HepG2 (cell line): ENCODE results near the gene SAA4. TPM values are rescaled to one million over a fixed set of nuclear protein-coding genes. Genes with fewer than 3 reads are reported as not detected.
A peak's percentile ranks its signal among the peaks of the same experiment; 100 is the strongest.
"Not testable (repeated sequence)": the region's sequence is repeated elsewhere in the genome, so short reads cannot be mapped to it uniquely, and the experiment has no call there.

Experiments used
- ATAC-seq: fragments of 200-7000 bp; cut with Tn5 transposase; 3 replicates; pipeline ENCODE4 v1.9.1; 2020; ENCODE audit warnings: mild to moderate bottlenecking, moderate library complexity
- BruUV-seq: library from RNA; stranded (reverse); fragments of 400-500 nt; replicated peaks from 2 replicates; lab custom pipeline; 2021; lab: Mats Ljungman, UMichigan
- CTCF ChIA-PET: fragments of 300-600 bp; formaldehyde crosslinking; extraction: SDS; loops from one replicate; lab custom pipeline; 2021; ENCODE audit warnings: low total read pairs, inconsistent platforms, low intra/inter-chr PET ratio; lab: Yijun Ruan, JAX
- POLR2A ChIA-PET: fragments of 350-600 bp; sonication (Branson Sonifier 250); formaldehyde crosslinking; loops from one replicate; lab custom pipeline; 2020; ENCODE audit warnings: antibody characterized with exemption, inconsistent platforms; lab: Yijun Ruan, JAX
- DNase-seq: peaks from one replicate; pipeline ENCODE4 v3.0.0-alpha.2; 2015; ENCODE audit warnings: low spot score
- FAIRE-seq: peaks from 3 replicates; lab custom pipeline; 2011; peaks lifted over from hg19 to GRCh38; lab: Jason Lieb, UNC
- H2AFZ ChIP-seq: one replicate; pipeline ENCODE4 v1.6.1; 2011; ENCODE audit warnings: low read length, inconsistent platforms
- H3K27ac ChIP-seq: fragments of 300-600 bp; 3 replicates; pipeline ENCODE4 v1.8.0; 2011; ENCODE audit warnings: mixed run types, mild to moderate bottlenecking, mixed read lengths, low read length, inconsistent platforms; ENCODE audit not compliant: insufficient read depth; ENCODE audit errors: extremely low read length
- H3K27me3 ChIP-seq, 2 experiments: fragments of 200-600 bp in 1 of 2; 2 replicates in 1 of 2; 3 replicates in 1 of 2; pipeline versions ENCODE4 v1.6.0 to v1.8.0; 2011; ENCODE audit warnings: low read length in 2 of 2, mild to moderate bottlenecking in 2 of 2, moderate library complexity in 2 of 2, inconsistent platforms in 1 of 2; ENCODE audit not compliant: insufficient read depth in 2 of 2, control insufficient read depth in 1 of 2
- H3K36me3 ChIP-seq, 2 experiments: fragments of 200-600 bp in 1 of 2; replicated peaks in 1 of 2; 2 replicates in 1 of 2; 3 replicates in 1 of 2; pipeline versions ENCODE4 v1.5.1 to v1.8.0; 2011; ENCODE audit warnings: low read length in 2 of 2, inconsistent platforms in 1 of 2; ENCODE audit not compliant: insufficient read depth in 2 of 2, control insufficient read depth in 1 of 2
- H3K4me1 ChIP-seq: 2 replicates; pipeline ENCODE4 v1.5.1; 2012; ENCODE audit warnings: low read length, inconsistent platforms; ENCODE audit not compliant: insufficient read depth
- H3K4me2 ChIP-seq: 2 replicates; pipeline ENCODE4 v1.6.0; 2011; ENCODE audit warnings: low read depth, low read length, inconsistent platforms
- H3K4me3 ChIP-seq, 3 experiments: fragments of 200-600 bp in 1 of 3; sonication (generic), shearing (Covaris generic) in 1 of 3; replicated peaks in 1 of 3; 2 replicates each; pipeline ENCODE4 v1.5.1; 2011 to 2016; ENCODE audit warnings: low read length in 3 of 3, inconsistent platforms in 2 of 3, low read depth in 2 of 3, mild to moderate bottlenecking in 2 of 3, control low read depth in 1 of 3, mixed read lengths in 1 of 3; ENCODE audit not compliant: insufficient read depth in 1 of 3
- H3K79me2 ChIP-seq: one replicate; pipeline ENCODE4 v1.6.1; 2011; ENCODE audit warnings: low read length, inconsistent platforms; ENCODE audit not compliant: insufficient read depth
- H3K9ac ChIP-seq: 2 replicates; pipeline ENCODE4 v1.6.0; 2011; ENCODE audit warnings: mild to moderate bottlenecking, low read depth, low read length, inconsistent platforms; ENCODE audit not compliant: insufficient read depth
- H3K9me3 ChIP-seq: 2 replicates; pipeline ENCODE4 v1.5.1; 2012; ENCODE audit warnings: mild to moderate bottlenecking, low read length
- H4K20me1 ChIP-seq: 2 replicates; pipeline ENCODE4 v1.6.0; 2011; ENCODE audit warnings: inconsistent platforms, mild to moderate bottlenecking, low read length, moderate library complexity; ENCODE audit not compliant: insufficient read depth
- ZNF382 ChIP-seq: sonication (generic); formaldehyde crosslinking; IDR thresholded peaks from 2 replicates; pipeline ENCODE4 v1.5.0; 2020; ENCODE audit warnings: missing genetic modification reagents, mild to moderate bottlenecking, borderline replicate concordance
- WGBS: methylation state at CpG from one replicate; pipeline ENCODE4 v1.1.6; 2017; ENCODE audit warnings: low lambda C conversion rate; 5-methylcytosine and 5-hydroxymethylcytosine counted together
- in situ Hi-C: cut with HindIII; loops from 2 replicates; pipeline ENCODE4 v1.10.0; 2017; ENCODE audit warnings: low pct_unique_long_range_greater_than_20kb; ENCODE audit not compliant: extremely low pct_ligation_motif_present
- intact Hi-C: fragments of 100-400 bp; cut with micrococcal nuclease; formaldehyde crosslinking; loops from one replicate; pipeline ENCODE4 v1.10.0; 2022; ENCODE audit not compliant: unreplicated experiment
- polyA plus RNA-seq, 8 experiments: library from polyadenylated mRNA; depleted of rRNA in 3 of 8; stranded (reverse) in 7 of 8; unstranded in 1 of 8; fragments of >200 nt; fragmentation: Illumina TruSeq in 4 of 8; extraction: Trizol in 4 of 8; gene quantifications; 2 replicates each; pipeline versions ENCODE4 v1.2.1 to v1.2.3, GENCODE V29; 2011 to 2016; ENCODE audit warnings: low read depth in 4 of 8, missing spikeins in 1 of 8, mixed read lengths in 1 of 8; ENCODE audit not compliant: insufficient read depth in 1 of 8
- total RNA-seq, 5 experiments: library from RNA; depleted of rRNA; stranded (reverse); fragments of >200 nt; fragmentation: Illumina TruSeq; extraction: Trizol; gene quantifications; 2 replicates each; pipeline ENCODE4 v1.2.3, GENCODE V29; 2016; ENCODE audit warnings: low read depth in 1 of 5
- TF ChIP-seq, protein P1 (sequence below): sonication (generic); formaldehyde crosslinking; IDR thresholded peaks from 2 replicates; pipeline ENCODE4 v1.5.1; 2020; ENCODE audit warnings: mild to moderate bottlenecking, missing genetic modification reagents, borderline replicate concordance

Gene SAA4
- total and polyA plus RNA-seq, 2 of the 13 experiments (the other 11 are each of a cell fraction or from before 2014, with no cell fraction given) = 53.4 to 253 TPM

GRCh38 chr11:18270102-18270501 lies 33.5 kb upstream of the SAA4 start (continued):
- TF ChIP-seq, protein P1, sequence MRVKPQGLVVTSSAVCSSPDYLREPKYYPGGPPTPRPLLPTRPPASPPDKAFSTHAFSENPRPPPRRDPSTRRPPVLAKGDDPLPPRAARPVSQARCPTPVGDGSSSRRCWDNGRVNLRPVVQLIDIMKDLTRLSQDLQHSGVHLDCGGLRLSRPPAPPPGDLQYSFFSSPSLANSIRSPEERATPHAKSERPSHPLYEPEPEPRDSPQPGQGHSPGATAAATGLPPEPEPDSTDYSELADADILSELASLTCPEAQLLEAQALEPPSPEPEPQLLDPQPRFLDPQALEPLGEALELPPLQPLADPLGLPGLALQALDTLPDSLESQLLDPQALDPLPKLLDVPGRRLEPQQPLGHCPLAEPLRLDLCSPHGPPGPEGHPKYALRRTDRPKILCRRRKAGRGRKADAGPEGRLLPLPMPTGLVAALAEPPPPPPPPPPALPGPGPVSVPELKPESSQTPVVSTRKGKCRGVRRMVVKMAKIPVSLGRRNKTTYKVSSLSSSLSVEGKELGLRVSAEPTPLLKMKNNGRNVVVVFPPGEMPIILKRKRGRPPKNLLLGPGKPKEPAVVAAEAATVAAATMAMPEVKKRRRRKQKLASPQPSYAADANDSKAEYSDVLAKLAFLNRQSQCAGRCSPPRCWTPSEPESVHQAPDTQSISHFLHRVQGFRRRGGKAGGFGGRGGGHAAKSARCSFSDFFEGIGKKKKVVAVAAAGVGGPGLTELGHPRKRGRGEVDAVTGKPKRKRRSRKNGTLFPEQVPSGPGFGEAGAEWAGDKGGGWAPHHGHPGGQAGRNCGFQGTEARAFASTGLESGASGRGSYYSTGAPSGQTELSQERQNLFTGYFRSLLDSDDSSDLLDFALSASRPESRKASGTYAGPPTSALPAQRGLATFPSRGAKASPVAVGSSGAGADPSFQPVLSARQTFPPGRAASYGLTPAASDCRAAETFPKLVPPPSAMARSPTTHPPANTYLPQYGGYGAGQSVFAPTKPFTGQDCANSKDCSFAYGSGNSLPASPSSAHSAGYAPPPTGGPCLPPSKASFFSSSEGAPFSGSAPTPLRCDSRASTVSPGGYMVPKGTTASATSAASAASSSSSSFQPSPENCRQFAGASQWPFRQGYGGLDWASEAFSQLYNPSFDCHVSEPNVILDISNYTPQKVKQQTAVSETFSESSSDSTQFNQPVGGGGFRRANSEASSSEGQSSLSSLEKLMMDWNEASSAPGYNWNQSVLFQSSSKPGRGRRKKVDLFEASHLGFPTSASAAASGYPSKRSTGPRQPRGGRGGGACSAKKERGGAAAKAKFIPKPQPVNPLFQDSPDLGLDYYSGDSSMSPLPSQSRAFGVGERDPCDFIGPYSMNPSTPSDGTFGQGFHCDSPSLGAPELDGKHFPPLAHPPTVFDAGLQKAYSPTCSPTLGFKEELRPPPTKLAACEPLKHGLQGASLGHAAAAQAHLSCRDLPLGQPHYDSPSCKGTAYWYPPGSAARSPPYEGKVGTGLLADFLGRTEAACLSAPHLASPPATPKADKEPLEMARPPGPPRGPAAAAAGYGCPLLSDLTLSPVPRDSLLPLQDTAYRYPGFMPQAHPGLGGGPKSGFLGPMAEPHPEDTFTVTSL = no peak
- no peak for TF ChIP-seq ZNF382 (CRISPR knock-in tag)
- TF ChIP-seq, all 625 proteins: peak for 4

GRCh38 chr11:18269252-18269651 lies 32.6 kb upstream of the SAA4 start:
- intact Hi-C loops, FAIRE-seq: not testable (repeated sequence)

More at GRCh38 chr11:18269252-18269651, 32.6 kb upstream of the SAA4 start:
- H3K4me3 ChIP-seq, H3K27ac ChIP-seq, H3K27me3 ChIP-seq, H4K20me1 ChIP-seq, BruUV-seq, H3K4me2 ChIP-seq, DNase-seq, H3K9ac ChIP-seq, H2AFZ ChIP-seq, POLR2A ChIA-PET, H3K9me3 ChIP-seq, H3K79me2 ChIP-seq, CTCF ChIA-PET, H3K36me3 ChIP-seq, in situ Hi-C loops: not testable (repeated sequence)
- no CpG with 5 or more reads among the region's 5 CpGs for WGBS
- H3K4me1 ChIP-seq = peaks cover 17% of the 10 kb centered on the region
- ATAC-seq = peak; percentile 41
